ENCODE results near the gene GTF3C2. TPM values are rescaled to one million over a fixed set of nuclear protein-coding genes. Genes with fewer than 3 reads are reported as not detected.
A peak's percentile ranks its signal among the peaks of the same experiment; 100 is the strongest.
"Not testable (repeated sequence)": the region's sequence is repeated elsewhere in the genome, so short reads cannot be mapped to it uniquely, and the experiment has no call there.

Gene GTF3C2
- total RNA-seq, 1 experiment from 2014 or later: 36.2 TPM

DNA sequence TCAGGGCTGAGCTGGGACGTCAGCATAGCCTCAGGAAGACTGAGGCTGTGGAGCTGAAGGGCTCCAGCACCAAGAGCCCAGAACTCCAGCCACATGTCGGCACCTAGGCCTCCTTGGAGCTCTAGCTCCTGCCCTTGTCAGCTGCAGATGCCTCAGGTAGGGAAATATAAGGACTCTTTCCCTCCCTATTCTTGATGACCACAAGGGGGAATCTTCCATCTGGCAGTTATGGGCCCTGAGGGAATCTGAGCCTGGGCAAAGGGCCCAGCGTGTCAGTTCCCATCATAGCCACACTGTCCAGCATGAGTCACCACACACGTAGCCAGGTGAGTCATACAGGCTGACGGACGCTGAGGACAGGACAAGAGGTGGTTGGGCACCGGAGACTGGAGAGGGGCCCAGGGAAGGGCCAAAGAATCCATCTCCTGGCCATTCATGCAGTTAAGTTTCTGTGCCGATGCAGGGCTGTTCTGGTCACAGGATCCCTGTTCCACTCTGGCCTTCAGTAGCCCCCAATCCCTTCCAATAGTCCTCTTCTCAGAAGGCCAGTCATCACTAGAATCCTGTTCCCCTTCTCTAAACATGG lies 35.5 kb downstream of the GTF3C2 start:
- Histone ChIP-seq H3K36me3 (peaks cover 20% of the 10 kb centered on the region), H3K4me1 (replicated peaks) (peaks cover 28% of the 10 kb centered on the region), H3K27ac (peak overlapping the region; percentile 95), H3K9me3 (replicated peaks) (no peaks in the 10 kb centered on the region), H3K4me3 (no peak overlapping the region), H3K27me3 (replicated peaks) (no peaks in the 10 kb centered on the region)
- peak; percentile 91 to 96 for DNase-seq (ENCODE audit: low read depth in 1 of 2, low spot score in 2 of 2)

DNA sequence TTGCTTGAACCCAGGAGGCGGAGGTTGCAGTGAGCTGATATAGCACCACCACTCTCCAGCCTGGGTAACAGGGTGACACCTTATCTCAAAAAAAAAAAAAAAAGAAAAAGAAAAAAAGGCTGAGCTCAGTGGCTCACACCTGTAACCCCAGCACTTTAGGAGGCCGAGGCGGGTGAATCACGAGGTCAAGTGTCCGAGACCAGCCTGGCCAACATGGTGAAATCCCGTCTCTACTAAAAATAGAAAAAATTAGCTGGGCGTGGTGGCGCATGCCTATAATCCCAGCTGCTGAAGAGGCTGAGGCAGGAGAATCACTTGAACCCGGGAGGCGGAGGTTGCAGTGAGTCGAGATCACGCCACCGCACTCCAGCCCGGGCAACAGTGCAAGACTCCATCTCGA lies 36.7 kb downstream of the GTF3C2 start:
- not testable (repeated sequence) for DNase-seq (ENCODE audit: low read depth in 1 of 2, low spot score in 2 of 2); H3K9me3 ChIP-seq (replicated peaks)

GRCh38 chr2:27316655-27317412 lies 39.7 kb downstream of the GTF3C2 start:
- Histone ChIP-seq H3K4me3 (no peak overlapping the region), H3K36me3 (peaks cover 14% of the 10 kb centered on the region), H3K27me3 (replicated peaks) (no peaks in the 10 kb centered on the region), H3K9me3 (replicated peaks) (no peaks in the 10 kb centered on the region), H3K4me1 (replicated peaks) (peaks cover 13% of the 10 kb centered on the region), H3K27ac (no peak overlapping the region)
- no peak for DNase-seq (ENCODE audit: low read depth in 1 of 2, low spot score in 2 of 2)

More for the DNA sequence above, 36.7 kb downstream of the GTF3C2 start:
- peaks cover 15% of the 10 kb centered on the region for H3K36me3 ChIP-seq
- not testable (repeated sequence) for H3K4me3 ChIP-seq; H3K27ac ChIP-seq; H3K27me3 ChIP-seq (replicated peaks)
- H3K4me1 ChIP-seq (replicated peaks): peaks cover 28% of the 10 kb centered on the region

DNA sequence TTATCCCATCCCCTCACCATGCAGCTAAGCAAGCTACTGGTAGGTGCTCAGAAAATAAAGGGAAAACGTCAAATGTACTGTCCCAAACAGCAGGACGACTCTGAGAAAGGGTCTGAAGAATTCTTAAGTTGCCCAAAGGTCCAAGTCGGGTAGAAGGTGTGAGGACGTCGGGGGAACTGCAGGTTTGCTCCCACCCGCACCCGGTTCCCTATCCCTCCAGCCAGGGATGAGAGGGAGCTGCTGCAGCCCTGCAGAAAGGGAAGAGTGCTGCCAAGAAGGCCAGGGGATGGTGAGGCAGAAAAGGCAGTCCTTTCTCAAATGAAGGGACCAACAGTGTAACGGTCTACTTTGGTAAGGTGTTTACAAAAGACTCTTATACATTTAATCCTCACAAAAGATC lies 41.4 kb downstream of the GTF3C2 start:
- H3K36me3 ChIP-seq: peaks cover 16% of the 10 kb centered on the region
- no peak for DNase-seq (ENCODE audit: low read depth in 1 of 2, low spot score in 2 of 2)
- H3K9me3 ChIP-seq (replicated peaks): no peaks in the 10 kb centered on the region
- H3K4me3 ChIP-seq: no peak overlapping the region
- H3K27ac ChIP-seq: no peak overlapping the region
- no peaks in the 10 kb centered on the region for H3K27me3 ChIP-seq (replicated peaks)
- no peaks in the 10 kb centered on the region for H3K4me1 ChIP-seq (replicated peaks)

DNA sequence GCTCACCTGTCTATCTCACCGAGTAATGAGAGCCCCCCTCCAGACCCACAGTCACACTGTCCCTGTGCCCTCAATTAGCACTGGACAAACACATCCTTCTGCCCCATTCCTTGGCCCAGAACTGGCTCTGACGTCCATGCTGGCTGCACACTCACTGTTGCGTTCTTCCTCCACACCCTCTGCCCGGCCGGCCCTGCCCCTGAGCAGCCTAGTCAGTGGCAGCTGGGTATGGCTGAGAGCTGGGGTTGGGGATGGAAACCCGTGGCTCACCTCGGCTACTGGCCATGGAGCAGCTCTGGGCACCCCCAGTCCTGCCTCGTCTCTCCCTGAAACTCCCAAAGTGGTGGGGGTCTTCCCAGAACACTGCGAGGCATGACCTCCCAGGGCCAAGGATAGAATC lies 41.9 kb downstream of the GTF3C2 start:
- Histone ChIP-seq H3K4me1 (replicated peaks) (no peaks in the 10 kb centered on the region), H3K9me3 (replicated peaks) (no peaks in the 10 kb centered on the region), H3K4me3 (no peak overlapping the region), H3K27me3 (replicated peaks) (no peaks in the 10 kb centered on the region), H3K36me3 (peaks cover 18% of the 10 kb centered on the region), H3K27ac (no peak overlapping the region)
- DNase-seq (ENCODE audit: low read depth in 1 of 2, low spot score in 2 of 2): no peak

DNA sequence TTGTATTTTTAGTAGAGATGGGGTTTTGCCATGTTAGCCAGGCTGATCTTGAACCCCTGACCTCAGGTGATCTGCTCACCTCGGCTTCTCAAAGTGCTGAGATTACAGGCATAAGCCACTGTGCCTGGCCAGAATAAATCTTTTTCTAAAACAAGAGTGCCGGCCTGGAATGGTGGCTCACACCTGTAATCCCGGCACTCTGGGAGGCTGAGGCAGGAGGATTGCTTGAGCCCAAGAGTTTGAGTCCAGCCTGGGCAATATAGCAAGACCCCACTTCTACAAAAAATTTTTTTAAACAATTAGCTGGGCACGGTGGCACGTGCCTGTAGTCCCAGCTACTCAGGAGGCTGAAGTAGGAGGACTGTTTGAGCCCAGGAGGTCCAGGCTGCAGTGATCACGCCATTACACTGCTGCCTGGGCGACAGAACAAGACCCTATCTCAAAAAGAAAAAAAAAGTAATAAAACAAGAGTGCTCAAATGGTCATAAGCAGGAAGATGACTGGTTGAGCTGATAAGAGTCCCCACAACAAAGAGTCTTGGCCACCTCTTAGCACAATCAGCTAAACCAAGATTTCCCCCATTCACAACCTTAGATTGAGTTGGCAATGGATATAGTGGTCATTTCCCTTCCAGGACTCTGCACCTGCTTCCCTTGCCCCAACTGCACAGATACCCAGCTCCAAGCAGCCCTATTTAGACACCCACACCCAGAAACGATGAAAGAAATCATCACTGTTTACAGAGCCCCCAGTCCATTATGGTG lies 42.5 kb downstream of the GTF3C2 start:
- Histone ChIP-seq H3K36me3 (peaks cover 22% of the 10 kb centered on the region), H3K27ac (no peak overlapping the region), H3K9me3 (replicated peaks) (no peaks in the 10 kb centered on the region), H3K4me1 (replicated peaks) (no peaks in the 10 kb centered on the region), H3K4me3 (no peak overlapping the region), H3K27me3 (replicated peaks) (no peaks in the 10 kb centered on the region)
- no peak for DNase-seq (ENCODE audit: low read depth in 1 of 2, low spot score in 2 of 2)

GRCh38 chr2:27312152-27312551 lies 44.4 kb downstream of the GTF3C2 start:
- Histone ChIP-seq H3K9me3 (replicated peaks) (no peaks in the 10 kb centered on the region), H3K27ac (no peak overlapping the region)

GRCh38 chr2:27309651-27310050 lies 46.9 kb downstream of the GTF3C2 start:
- H3K4me1 ChIP-seq (replicated peaks): no peaks in the 10 kb centered on the region
- no peak for DNase-seq (ENCODE audit: low read depth in 1 of 2, low spot score in 2 of 2)

More at GRCh38 chr2:27312152-27312551, 44.4 kb downstream of the GTF3C2 start:
- Histone ChIP-seq H3K4me3 (no peak overlapping the region), H3K4me1 (replicated peaks) (no peaks in the 10 kb centered on the region), H3K36me3 (peaks cover 27% of the 10 kb centered on the region), H3K27me3 (replicated peaks) (peaks cover 2% of the 10 kb centered on the region; the same call in 1 of the 2 replicates)
- DNase-seq (ENCODE audit: low read depth in 1 of 2, low spot score in 2 of 2): no peak

DNA sequence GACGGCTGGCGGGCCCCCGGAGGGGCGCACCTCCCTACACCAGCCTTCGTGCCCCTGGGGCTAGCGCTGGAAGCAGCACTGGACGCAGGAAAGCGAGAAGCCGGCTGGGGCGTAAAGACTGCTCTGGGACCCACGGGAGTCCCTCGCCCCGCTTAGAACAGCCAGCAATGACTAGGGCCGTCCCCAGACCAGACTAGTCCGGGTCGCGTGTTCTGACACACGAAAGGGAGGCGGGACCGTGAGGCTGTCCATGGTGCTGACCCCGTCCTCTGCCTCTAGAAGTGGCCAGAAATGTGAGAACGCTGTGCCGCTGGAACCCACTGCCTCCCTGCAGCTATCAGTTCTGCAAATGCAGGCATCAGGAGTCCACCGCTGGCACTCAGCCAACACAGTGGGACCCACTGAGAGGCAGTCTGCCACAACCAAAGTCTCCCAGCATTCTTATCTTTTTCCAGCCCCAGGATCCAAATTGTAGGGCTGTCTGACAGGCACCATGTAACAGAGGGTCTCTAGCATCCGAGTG lies 48.1 kb downstream of the GTF3C2 start, which contains the start of gene UCN:
TSS of gene UCN (minus strand) at position 87 of the 523 bp plus-strand sequence. CDS start 550 bp downstream, outside the sequence.
- Histone ChIP-seq H3K27ac (no peak within 1 kb of the TSS), H3K9me3 (replicated peaks) (no peaks in the 10 kb centered on the region), H3K4me3 (no peak within 1 kb of the TSS), H3K27me3 (replicated peaks) (peaks cover 8% of the 10 kb centered on the region), H3K36me3 (peaks cover 21% of the 10 kb centered on the region), H3K4me1 (replicated peaks) (no peaks in the 10 kb centered on the region)
- DNase-seq (ENCODE audit: low read depth in 1 of 2, low spot score in 2 of 2): no peak

More at GRCh38 chr2:27309651-27310050, 46.9 kb downstream of the GTF3C2 start:
- H3K4me3 ChIP-seq: no peak overlapping the region
- peaks cover 8% of the 10 kb centered on the region for H3K27me3 ChIP-seq (replicated peaks)
- H3K27ac ChIP-seq: no peak overlapping the region
- peaks cover 21% of the 10 kb centered on the region for H3K36me3 ChIP-seq
- H3K9me3 ChIP-seq (replicated peaks): no peaks in the 10 kb centered on the region

DNA sequence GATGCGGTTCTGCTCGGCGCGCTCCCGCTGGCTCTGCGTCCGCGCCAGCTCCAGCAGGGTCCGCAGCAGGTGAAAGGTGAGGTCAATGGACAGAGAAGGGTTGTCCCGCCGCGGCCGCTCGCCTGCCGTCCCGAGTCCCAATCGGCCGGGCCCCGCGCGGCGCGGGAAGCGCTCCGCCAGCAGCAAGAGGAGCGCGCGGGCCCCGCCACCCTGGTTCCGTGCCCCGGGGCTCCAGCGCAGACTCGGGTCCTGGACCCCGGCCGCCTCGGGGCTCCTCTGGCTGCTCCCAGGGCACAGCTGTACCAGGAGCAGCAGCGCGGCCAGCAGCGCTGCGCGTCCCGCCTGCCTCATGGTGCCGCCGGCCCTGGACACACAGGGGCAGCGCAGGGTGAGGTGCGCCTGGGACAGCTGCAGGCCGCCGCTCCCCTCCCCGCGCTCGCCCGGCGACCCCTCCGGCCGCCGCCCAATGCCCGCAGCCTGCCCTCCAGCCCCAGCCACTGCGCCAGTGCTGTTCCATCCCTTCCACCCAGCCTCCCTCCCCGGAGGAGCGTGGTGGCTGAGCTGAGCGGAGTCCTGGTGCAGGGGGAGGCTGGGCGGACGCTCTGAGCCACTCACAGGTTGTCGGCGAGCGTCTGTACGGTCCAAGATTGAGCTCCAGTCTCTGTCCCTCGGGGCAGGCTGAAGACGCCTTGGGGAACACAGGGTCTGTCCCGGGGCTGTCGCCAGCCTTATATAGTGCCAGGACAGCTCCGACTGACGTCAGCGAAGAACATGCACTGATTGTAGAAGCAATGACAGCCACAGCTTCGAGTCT lies 48.8 kb downstream of the GTF3C2 start:
- Histone ChIP-seq H3K27me3 (replicated peaks) (peaks cover 8% of the 10 kb centered on the region), H3K4me3 (no peak overlapping the region), H3K4me1 (replicated peaks) (no peaks in the 10 kb centered on the region), H3K9me3 (replicated peaks) (no peaks in the 10 kb centered on the region), H3K27ac (no peak overlapping the region), H3K36me3 (peaks cover 21% of the 10 kb centered on the region)
- DNase-seq (ENCODE audit: low read depth in 1 of 2, low spot score in 2 of 2): no peak

GRCh38 chr2:27307287-27307544 lies 49.3 kb downstream of the GTF3C2 start:
- H3K36me3 ChIP-seq: peaks cover 21% of the 10 kb centered on the region
- no peak overlapping the region for H3K27ac ChIP-seq
- no peak overlapping the region for H3K4me3 ChIP-seq
- no peaks in the 10 kb centered on the region for H3K4me1 ChIP-seq (replicated peaks)
- H3K27me3 ChIP-seq (replicated peaks): peaks cover 8% of the 10 kb centered on the region
- H3K9me3 ChIP-seq (replicated peaks): no peaks in the 10 kb centered on the region
- no peak for DNase-seq (ENCODE audit: low read depth in 1 of 2, low spot score in 2 of 2)

- no peaks in the 10 kb centered on the region for H3K4me1 ChIP-seq (replicated peaks)
- H3K4me3 ChIP-seq: no peak overlapping the region
- H3K9me3 ChIP-seq (replicated peaks): no peaks in the 10 kb centered on the region
- no peak overlapping the region for H3K27ac ChIP-seq
- DNase-seq (ENCODE audit: low read depth in 1 of 2, low spot score in 2 of 2): no peak
- peaks cover 17% of the 10 kb centered on the region for H3K36me3 ChIP-seq
- peaks cover 8% of the 10 kb centered on the region for H3K27me3 ChIP-seq (replicated peaks)
These were observed 49.8 kb downstream of the GTF3C2 start for GRCh38 chr2:27306573-27307286.

DNA sequence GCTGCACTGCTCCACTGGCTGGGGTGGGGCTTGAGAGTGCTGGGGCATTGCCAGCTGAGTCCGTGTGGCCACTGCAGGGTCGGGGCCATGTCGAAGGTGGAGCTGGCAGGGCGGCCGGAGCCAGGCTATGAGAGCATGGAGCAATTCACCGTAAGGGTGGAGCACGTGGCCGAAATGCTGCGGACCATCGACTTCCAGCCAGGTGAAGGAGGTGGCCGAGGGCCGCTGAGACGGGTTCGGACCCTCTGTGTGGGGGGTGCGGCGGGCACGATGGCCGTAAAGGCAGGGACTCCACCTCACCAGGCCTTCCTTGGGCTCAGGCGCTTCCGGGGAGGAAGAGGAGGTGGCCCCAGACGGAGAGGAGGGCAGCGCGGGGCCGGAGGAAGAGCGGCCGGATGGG lies 50.4 kb downstream of the GTF3C2 start:
- no peaks in the 10 kb centered on the region for H3K4me1 ChIP-seq (replicated peaks)
- H3K9me3 ChIP-seq (replicated peaks): no peaks in the 10 kb centered on the region
- no peak overlapping the region for H3K4me3 ChIP-seq
- no peak for DNase-seq (ENCODE audit: low read depth in 1 of 2, low spot score in 2 of 2)
- H3K36me3 ChIP-seq: peaks cover 16% of the 10 kb centered on the region
- H3K27me3 ChIP-seq (replicated peaks): peaks cover 8% of the 10 kb centered on the region
- no peak overlapping the region for H3K27ac ChIP-seq
